Activated CD8-positive, alpha-beta memory T cell treated with anti-CD3 and anti-CD28 coated beads for 36 hours (primary cell): Measurements from ENCODE around the gene LRRC36. TPM values are rescaled to one million over a fixed set of nuclear protein-coding genes. Genes with fewer than 3 reads are reported as not detected.
"Not testable (repeated sequence)": the region's sequence is repeated elsewhere in the genome, so short reads cannot be mapped to it uniquely, and the experiment has no call there.

ENCODE experiments used
- CTCF ChIA-PET: fragments of 350-600 bp; sonication (Branson Sonifier 250); formaldehyde crosslinking; loops from one replicate; lab custom pipeline; 2021; ENCODE audit warnings: antibody characterized with exemption; lab: Charles Lee
- POLR2A ChIA-PET: fragments of 350-600 bp; sonication (Branson Sonifier 250); formaldehyde crosslinking; loops from one replicate; lab custom pipeline; 2021; ENCODE audit warnings: antibody characterized with exemption; lab: Charles Lee
- total RNA-seq, 2 experiments: library from RNA; stranded (reverse); gene quantifications; one replicate each; pipeline ENCODE4 v1.2.3, GENCODE V29; 2021

Gene LRRC36
- total RNA-seq, 2 experiments from 2014 or later: 0.55 to 1.1 TPM

DNA sequence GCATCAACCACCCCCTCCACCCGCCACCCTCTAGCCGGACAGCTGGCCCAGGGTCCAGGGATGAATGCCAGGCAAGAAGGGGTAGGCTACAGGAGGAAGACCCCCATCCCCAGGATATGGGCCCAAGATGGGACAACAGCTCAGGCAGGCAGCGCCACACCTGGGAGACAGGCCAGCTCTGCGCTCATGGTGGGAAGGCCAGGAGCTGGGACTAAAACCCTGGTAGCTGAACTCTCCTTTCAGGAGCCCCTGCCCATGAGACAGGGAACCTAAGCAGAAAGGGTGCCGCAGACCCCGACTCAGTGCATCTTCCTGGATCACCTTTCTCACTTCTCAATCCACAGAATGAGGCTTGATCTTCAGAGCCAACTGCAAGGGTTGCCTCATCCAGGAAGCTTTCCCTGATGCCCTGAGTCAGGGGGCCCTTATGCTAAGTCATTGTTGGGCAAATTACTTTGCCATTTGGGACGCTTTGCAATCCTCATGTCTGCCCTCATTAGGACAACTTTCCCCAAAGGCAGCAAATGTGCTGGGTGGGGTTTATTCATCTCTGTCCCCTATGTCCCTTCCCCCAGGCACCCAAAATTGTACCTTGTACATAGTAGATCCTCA, 80.7 kb downstream of the LRRC36 start:
- POLR2A ChIA-PET: no interaction called here
- CTCF ChIA-PET: interaction anchor here (1.0 kb wide), 1 partner anchor 21 kb away, joined by 4 read pairs; no protein-coding TSS in a partner anchor

DNA sequence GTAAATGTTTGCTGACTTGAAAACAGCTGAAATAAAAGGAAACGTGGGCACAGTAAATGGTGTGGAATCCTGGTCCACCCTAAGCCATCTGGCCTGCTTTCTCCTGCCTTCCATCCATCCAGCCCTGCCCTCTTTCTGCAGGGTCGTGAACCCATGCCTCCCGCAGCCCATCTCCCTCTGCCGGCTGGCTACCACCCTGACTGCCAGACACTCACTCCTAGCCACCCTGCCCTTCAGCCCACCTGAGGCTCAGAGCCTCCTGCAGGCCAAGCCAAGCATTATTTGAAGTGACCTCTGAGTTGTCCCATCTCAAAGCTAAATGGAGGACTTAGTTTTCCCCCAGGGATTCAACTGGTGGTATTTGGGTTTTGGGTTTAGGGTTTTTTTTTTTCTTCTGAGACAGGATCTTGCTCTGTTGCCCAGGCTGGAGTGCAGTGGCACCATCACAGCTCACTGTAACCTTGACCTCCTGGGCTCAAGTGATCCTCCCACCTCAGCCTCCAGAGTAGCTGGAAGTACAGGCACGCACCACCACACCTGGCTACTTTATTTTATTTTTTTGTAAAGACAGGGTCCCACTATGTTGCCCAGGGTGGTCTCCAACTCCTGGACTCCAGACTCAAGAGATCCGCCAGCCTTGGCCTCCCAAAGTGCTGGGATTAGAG, 81.3 kb downstream of the LRRC36 start:
- ChIA-PET CTCF (interaction anchor here (1.0 kb wide), 1 partner anchor 22 kb away, joined by 4 read pairs; no protein-coding TSS in a partner anchor), POLR2A (no interaction called here)

DNA sequence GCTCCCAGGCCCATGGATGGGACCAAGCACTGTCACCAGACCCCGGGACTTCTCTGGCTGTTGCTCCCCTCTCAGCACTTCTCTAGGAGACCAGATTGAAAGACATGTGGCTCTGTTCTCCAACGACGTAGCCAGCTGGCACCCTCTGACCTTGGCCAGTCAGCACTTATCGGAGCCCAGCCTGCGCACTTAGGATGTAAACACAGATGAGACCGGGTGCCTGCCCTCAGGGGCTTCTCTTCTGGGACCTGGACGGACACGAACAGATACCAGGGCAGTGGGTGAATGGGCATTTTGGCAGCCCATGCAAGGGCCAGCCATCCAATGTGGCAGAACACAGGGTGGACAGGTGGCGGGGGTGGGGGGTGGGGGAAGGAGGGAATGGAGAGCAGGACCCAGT, 83.0 kb downstream of the LRRC36 start:
- CTCF ChIA-PET: interaction anchor here (1.0 kb wide), 1 partner anchor 19 kb away, joined by 3 read pairs; no protein-coding TSS in a partner anchor

DNA sequence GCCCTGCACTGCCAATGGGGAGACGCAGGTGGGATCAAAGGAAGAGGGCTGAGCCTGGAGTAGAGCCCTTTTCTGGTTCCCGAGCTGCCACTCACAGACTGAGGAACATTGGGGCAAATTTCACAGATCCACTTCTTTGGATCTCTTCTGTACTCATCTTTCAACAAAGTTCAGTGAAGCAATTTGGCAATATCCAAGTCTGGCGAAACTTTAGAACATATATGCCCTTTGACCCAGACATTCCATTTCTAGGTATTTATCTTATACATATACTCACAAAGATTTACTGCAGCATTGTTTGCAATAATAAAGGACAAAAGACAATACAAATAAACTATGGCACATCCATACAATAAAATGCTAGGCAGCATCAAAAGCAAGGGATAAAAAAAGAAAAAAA, 84.7 kb downstream of the LRRC36 start:
- ChIA-PET POLR2A (no interaction called here), CTCF (interaction anchor here (0.7 kb wide), 1 partner anchor 458 kb away, joined by 3 read pairs; no protein-coding TSS in a partner anchor)

More for the DNA sequence above, 83.0 kb downstream of the LRRC36 start:
- POLR2A ChIA-PET: no interaction called here

GRCh38 chr16:67412294-67412693, 85.7 kb downstream of the LRRC36 start:
- POLR2A ChIA-PET: no interaction called here
- CTCF ChIA-PET: interaction anchor here (1.2 to 1.4 kb wide), 3 partner anchors 12 to 53 kb away, joined by 3 to 4 read pairs (median 3); no protein-coding TSS in a partner anchor

DNA sequence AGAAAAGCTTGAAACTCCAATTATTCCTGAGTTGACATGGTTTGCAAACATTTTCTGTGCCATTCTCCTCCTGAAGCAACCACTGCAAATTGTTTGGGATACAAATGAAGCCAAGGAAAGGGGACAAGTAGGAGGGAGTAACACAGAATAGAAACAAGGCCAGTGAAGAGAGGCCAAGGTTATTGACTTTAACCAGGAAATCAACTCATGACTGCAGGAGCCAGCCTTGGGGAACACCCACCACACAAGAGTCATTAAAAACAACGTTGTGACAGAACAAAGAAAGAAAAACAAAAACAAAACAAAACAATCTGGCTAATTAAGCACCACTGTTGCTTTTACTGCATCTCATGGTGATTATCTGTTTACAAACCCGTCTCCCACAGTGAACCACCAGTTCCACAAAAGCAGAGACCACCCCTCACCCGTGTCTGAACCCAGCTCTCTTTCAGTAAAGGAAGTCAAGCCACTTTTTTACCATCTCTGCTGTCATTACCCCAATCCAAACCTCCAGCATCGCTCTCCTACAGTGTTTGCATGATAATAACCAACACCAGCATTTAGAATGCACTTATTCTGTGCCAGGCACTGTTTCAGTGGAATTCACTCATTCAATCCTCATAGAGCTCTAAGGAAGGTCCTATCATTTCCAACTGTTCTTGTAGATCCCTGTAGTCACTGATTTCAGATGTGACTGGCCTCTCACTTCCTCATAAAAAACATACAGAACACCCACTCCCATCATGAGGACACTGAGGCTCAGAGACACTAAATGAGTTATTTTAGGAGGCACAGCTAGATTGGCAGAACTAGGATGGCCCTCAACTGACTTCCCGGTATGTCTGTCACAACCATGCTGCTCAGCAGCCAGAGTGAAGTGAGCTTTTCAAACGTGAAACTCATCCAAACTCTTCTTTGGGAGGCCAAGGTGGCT, 87.6 kb downstream of the LRRC36 start:
- POLR2A ChIA-PET: interaction anchor here (0.6 kb wide), 2 partner anchors 144 to 329 kb away, joined by 3 to 9 read pairs; no protein-coding TSS in a partner anchor
- CTCF ChIA-PET: interaction anchor here (0.7 kb wide), 1 partner anchor 13 kb away, joined by 5 read pairs; no protein-coding TSS in a partner anchor

- POLR2A ChIA-PET: not testable (repeated sequence)
These were observed 88.8 kb downstream of the LRRC36 start for GRCh38 chr16:67415421-67415820.

GRCh38 chr16:67415872-67416793, 89.5 kb downstream of the LRRC36 start, which contains the start of gene ZDHHC1:
ZDHHC1 (minus strand) TSS chr16:67416477; CDS start chr16:67407775, 8,702 bp downstream.
- ChIA-PET POLR2A (no interaction called here), CTCF (interaction anchor here (1.0 to 3.5 kb wide), 7 partner anchors 10 to 171 kb away, joined by 3 to 18 read pairs (median 3); no protein-coding TSS in a partner anchor)

More at GRCh38 chr16:67415421-67415820, 88.8 kb downstream of the LRRC36 start:
- CTCF ChIA-PET: interaction anchor here (3.5 kb wide), 1 partner anchor 13 kb away, joined by 18 read pairs; no protein-coding TSS in a partner anchor

- POLR2A ChIA-PET: no interaction called here
- CTCF ChIA-PET: interaction anchor here (1.6 to 3.5 kb wide), 2 partner anchors 11 to 48 kb away, joined by 3 to 18 read pairs; no protein-coding TSS in a partner anchor
These were observed 90.9 kb downstream of the LRRC36 start for GRCh38 chr16:67417333-67418061.

DNA sequence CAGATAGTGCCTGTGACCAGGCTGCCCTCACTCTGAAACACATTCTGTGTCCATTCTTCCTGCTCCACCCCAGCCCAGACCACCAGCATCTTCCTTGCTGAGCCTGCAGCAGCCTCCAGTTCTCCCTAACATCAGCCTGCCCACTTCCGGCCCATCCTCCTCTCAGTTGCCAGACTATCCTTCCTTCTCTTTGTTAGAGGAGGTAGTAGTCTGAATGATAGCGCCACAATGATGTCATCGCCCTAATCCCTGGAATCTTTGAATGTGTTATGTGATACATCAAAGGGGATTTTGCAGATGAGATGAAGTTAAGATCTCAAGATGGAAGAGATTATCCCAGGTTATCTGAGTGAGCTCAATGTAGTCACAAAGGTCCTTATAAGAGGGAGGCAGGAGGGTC, 92.9 kb downstream of the LRRC36 start:
- ChIA-PET POLR2A (no interaction called here), CTCF (no interaction called here)

GRCh38 chr16:67419931-67420330, 93.3 kb downstream of the LRRC36 start:
- CTCF ChIA-PET: no interaction called here

GRCh38 chr16:67421030-67421429, 94.4 kb downstream of the LRRC36 start:
- ChIA-PET CTCF (interaction anchor here (0.9 to 1.1 kb wide), 2 partner anchors 21 to 25 kb away, joined by 5 read pairs; no protein-coding TSS in a partner anchor), POLR2A (no interaction called here)

More at GRCh38 chr16:67419931-67420330, 93.3 kb downstream of the LRRC36 start:
- POLR2A ChIA-PET: no interaction called here

- POLR2A ChIA-PET: interaction anchor here (0.5 kb wide), 1 partner anchor 50 kb away, joined by 4 read pairs; no protein-coding TSS in a partner anchor
- CTCF ChIA-PET: interaction anchor here (0.5 kb wide), 1 partner anchor 101 kb away, joined by 3 read pairs; no protein-coding TSS in a partner anchor
These were observed 96.4 kb downstream of the LRRC36 start for GRCh38 chr16:67423015-67423414.

DNA sequence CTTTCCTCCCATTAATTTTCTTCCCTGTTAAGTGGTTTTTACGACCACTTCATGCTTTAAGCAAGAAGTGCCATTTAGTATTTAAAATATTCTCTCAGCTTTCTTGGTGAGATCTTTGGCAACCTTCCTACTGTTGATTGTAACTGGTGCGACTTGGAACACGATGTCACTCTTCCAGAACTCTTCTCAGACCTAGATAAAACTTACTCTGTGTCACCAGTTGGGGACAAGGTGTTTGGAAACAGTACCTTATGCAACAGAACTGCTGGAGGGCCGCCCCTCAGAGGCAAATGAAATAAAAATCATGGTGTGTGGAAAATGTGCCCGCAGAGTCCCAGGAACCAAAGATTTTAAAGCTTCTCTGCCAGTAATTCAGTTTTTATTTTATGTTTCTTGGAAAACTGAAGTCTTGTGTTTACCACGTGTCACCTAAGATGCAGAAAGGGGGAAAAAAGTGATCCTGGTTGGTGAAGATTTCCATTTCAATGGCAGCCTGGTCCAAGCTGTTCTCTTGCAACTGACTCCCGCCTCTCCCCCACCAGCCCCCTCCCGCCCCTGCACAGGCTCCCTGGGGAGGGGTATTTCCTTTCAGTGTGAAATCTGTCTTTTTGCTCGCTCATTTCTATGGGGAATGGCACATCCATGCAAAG, 97.1 kb downstream of the LRRC36 start:
- CTCF ChIA-PET: no interaction called here
- POLR2A ChIA-PET: no interaction called here

GRCh38 chr16:67424261-67424615, 97.6 kb downstream of the LRRC36 start:
- CTCF ChIA-PET: no interaction called here
- POLR2A ChIA-PET: no interaction called here

DNA sequence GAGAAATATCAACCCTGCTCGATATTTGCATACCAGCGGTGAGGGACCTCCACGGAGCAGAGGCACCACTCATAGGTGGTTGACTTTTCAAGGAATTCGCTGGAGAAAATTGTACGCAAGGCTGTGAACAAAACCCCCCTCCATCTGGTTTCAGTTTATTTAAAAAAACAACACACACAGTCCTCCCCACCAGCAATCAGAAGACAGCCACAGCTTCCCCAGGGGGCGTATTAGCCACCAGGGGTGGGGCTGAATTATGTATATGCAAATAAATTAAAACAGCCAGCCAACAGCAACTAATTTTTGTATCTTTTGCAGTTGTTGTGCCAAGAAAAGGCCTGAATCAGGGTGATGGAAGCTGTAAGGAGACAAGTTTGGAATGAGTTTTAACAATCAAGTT, 98.4 kb downstream of the LRRC36 start:
- POLR2A ChIA-PET: no interaction called here
- CTCF ChIA-PET: interaction anchor here (1.2 to 2.4 kb wide), 3 partner anchors 9 to 41 kb away, joined by 3 to 11 read pairs (median 6); partner anchors contain the start of gene ZDHHC1
